ENCODE measurements around the gene FNIP2.
"Not testable (repeated sequence)": the region's sequence is repeated elsewhere in the genome, so short reads cannot be mapped to it uniquely, and the experiment has no call there.

FNIP2 gene

GRCh38 chr4:158788516-158788915, 19.7 kb downstream of the FNIP2 start:
- H3K9ac ChIP-seq = no peak overlapping the region
- no peaks in the 10 kb centered on the region for H4K20me1 ChIP-seq (ENCODE audit: insufficient read depth)
- no peak overlapping the region for H3K4me2 ChIP-seq
- no peak for TF ChIP-seq CTCF (conservative IDR thresholded peaks at IDR 0.05; ENCODE audit: low read depth, low read length)
- no peaks in the 10 kb centered on the region for H3K27me3 ChIP-seq (ENCODE audit: insufficient read depth, low read depth)
- H3K4me1 ChIP-seq (ENCODE audit: low read depth, poor library complexity, severe bottlenecking) = peaks cover 15% of the 10 kb centered on the region
- H3K4me3 ChIP-seq (IDR thresholded peaks at IDR 0.05; ENCODE audit: insufficient read depth, low read depth, low read length) = no peak overlapping the region
- no peak overlapping the region for H2AFZ ChIP-seq (ENCODE audit: low read depth)
- H3K36me3 ChIP-seq (ENCODE audit: insufficient read depth) = no peaks in the 10 kb centered on the region
- no peak overlapping the region for H3K27ac ChIP-seq
- peaks cover 31% of the 10 kb centered on the region for H3K79me2 ChIP-seq (ENCODE audit: insufficient read depth, low read depth)

GRCh38 chr4:158789853-158790252, 21.0 kb downstream of the FNIP2 start:
- H3K36me3 ChIP-seq (ENCODE audit: insufficient read depth) = no peaks in the 10 kb centered on the region
- H3K27me3 ChIP-seq (ENCODE audit: insufficient read depth, low read depth) = no peaks in the 10 kb centered on the region
- peaks cover 26% of the 10 kb centered on the region for H3K79me2 ChIP-seq (ENCODE audit: insufficient read depth, low read depth)
- H2AFZ ChIP-seq (ENCODE audit: low read depth) = no peak overlapping the region
- no peaks in the 10 kb centered on the region for H4K20me1 ChIP-seq (ENCODE audit: insufficient read depth)
- no peak for TF ChIP-seq CTCF (conservative IDR thresholded peaks at IDR 0.05; ENCODE audit: low read depth, low read length)
- no peak overlapping the region for H3K4me2 ChIP-seq
- H3K4me3 ChIP-seq (IDR thresholded peaks at IDR 0.05; ENCODE audit: insufficient read depth, low read depth, low read length) = no peak overlapping the region
- H3K4me1 ChIP-seq (ENCODE audit: low read depth, poor library complexity, severe bottlenecking) = peaks cover 8% of the 10 kb centered on the region
- no peak overlapping the region for H3K27ac ChIP-seq
- no peak overlapping the region for H3K9ac ChIP-seq

- Histone ChIP-seq H2AFZ (ENCODE audit: low read depth) (no peak overlapping the region), H3K4me3 (IDR thresholded peaks at IDR 0.05; ENCODE audit: insufficient read depth, low read depth, low read length) (no peak overlapping the region), H3K9ac (no peak overlapping the region), H3K36me3 (ENCODE audit: insufficient read depth) (no peaks in the 10 kb centered on the region), H3K4me2 (no peak overlapping the region), H3K79me2 (ENCODE audit: insufficient read depth, low read depth) (peaks cover 16% of the 10 kb centered on the region; the same call in 1 of the 2 replicates), H3K27me3 (ENCODE audit: insufficient read depth, low read depth) (no peaks in the 10 kb centered on the region), H4K20me1 (ENCODE audit: insufficient read depth) (no peaks in the 10 kb centered on the region), H3K27ac (no peak overlapping the region), H3K4me1 (ENCODE audit: low read depth, poor library complexity, severe bottlenecking) (no peaks in the 10 kb centered on the region)
- TF ChIP-seq CTCF (conservative IDR thresholded peaks at IDR 0.05; ENCODE audit: low read depth, low read length) = no peak
Measured at GRCh38 chr4:158793021-158793420, 24.2 kb downstream of the FNIP2 start.

- H3K27me3 ChIP-seq (ENCODE audit: insufficient read depth, low read depth); H3K4me3 ChIP-seq (IDR thresholded peaks at IDR 0.05; ENCODE audit: insufficient read depth, low read depth, low read length); H3K9ac ChIP-seq; H2AFZ ChIP-seq (ENCODE audit: low read depth); H3K27ac ChIP-seq; H4K20me1 ChIP-seq (ENCODE audit: insufficient read depth); H3K4me1 ChIP-seq (ENCODE audit: low read depth, poor library complexity, severe bottlenecking); H3K36me3 ChIP-seq (ENCODE audit: insufficient read depth); H3K4me2 ChIP-seq: not testable (repeated sequence)
- H3K79me2 ChIP-seq (ENCODE audit: insufficient read depth, low read depth) = peaks cover 13% of the 10 kb centered on the region; the same call in 1 of the 2 replicates
Measured at GRCh38 chr4:158793430-158793829, 24.6 kb downstream of the FNIP2 start.

GRCh38 chr4:158796370-158797140, 27.7 kb downstream of the FNIP2 start:
- Histone ChIP-seq H3K79me2 (ENCODE audit: insufficient read depth, low read depth) (no peaks in the 10 kb centered on the region), H3K9ac (no peak overlapping the region), H3K4me1 (ENCODE audit: low read depth, poor library complexity, severe bottlenecking) (peaks cover 7% of the 10 kb centered on the region), H4K20me1 (ENCODE audit: insufficient read depth) (no peaks in the 10 kb centered on the region), H3K4me3 (IDR thresholded peaks at IDR 0.05; ENCODE audit: insufficient read depth, low read depth, low read length) (no peak overlapping the region), H2AFZ (ENCODE audit: low read depth) (no peak overlapping the region), H3K27me3 (ENCODE audit: insufficient read depth, low read depth) (no peaks in the 10 kb centered on the region), H3K27ac (no peak overlapping the region), H3K4me2 (no peak overlapping the region), H3K36me3 (ENCODE audit: insufficient read depth) (no peaks in the 10 kb centered on the region)
- TF ChIP-seq CTCF (conservative IDR thresholded peaks at IDR 0.05; ENCODE audit: low read depth, low read length) = no peak

Data from KMS-11 (cell line).